RWPE2 (cell line): ENCODE results near the gene TAF11L2.
A peak's percentile ranks its signal among the peaks of the same experiment; 100 is the strongest.
"Not testable (repeated sequence)": the region's sequence is repeated elsewhere in the genome, so short reads cannot be mapped to it uniquely, and the experiment has no call there.

Source experiments
- ATAC-seq: fragments of 200-7000 bp; cut with Tn5 transposase; 3 replicates; pipeline ENCODE4 v1.9.1; 2021; ENCODE audit warnings: low read depth
- DNase-seq: peaks from one replicate; pipeline ENCODE4 v3.0.0-alpha.2; 2020; ENCODE audit warnings: low spot score
- H3K27ac ChIP-seq: fragments of 450-650 bp; 2 replicates; pipeline ENCODE4 v1.5.1; 2017; ENCODE audit warnings: mild to moderate bottlenecking; ENCODE audit not compliant: poor library complexity, severe bottlenecking
- H3K27me3 ChIP-seq: fragments of 250-450 bp; sonication (Bioruptor Pico); 2 replicates; pipeline ENCODE4 v1.5.1; 2021; ENCODE audit warnings: mild to moderate bottlenecking, moderate library complexity; ENCODE audit not compliant: insufficient read depth, poor library complexity, severe bottlenecking
- H3K36me3 ChIP-seq: fragments of 250-450 bp; sonication (Bioruptor Pico); 2 replicates; pipeline ENCODE4 v1.5.1; 2020; ENCODE audit warnings: low read depth, mild to moderate bottlenecking, moderate library complexity
- H3K4me1 ChIP-seq: fragments of 250-450 bp; sonication (Bioruptor Pico); 2 replicates; pipeline ENCODE4 v1.5.1; 2021; ENCODE audit warnings: mild to moderate bottlenecking, moderate library complexity; ENCODE audit not compliant: insufficient read depth, poor library complexity, severe bottlenecking
- H3K4me3 ChIP-seq: fragments of 250-450 bp; sonication (Bioruptor Pico); 2 replicates; pipeline ENCODE4 v1.5.1; 2021; ENCODE audit warnings: mild to moderate bottlenecking, moderate library complexity; ENCODE audit not compliant: severe bottlenecking
- H3K9me3 ChIP-seq: fragments of 250-450 bp; sonication (Bioruptor Pico); 2 replicates; pipeline ENCODE4 v1.5.1; 2021; ENCODE audit warnings: mild to moderate bottlenecking, moderate library complexity; ENCODE audit not compliant: severe bottlenecking
- TF ChIP-seq, protein P1 (sequence below): fragments of 450-650 bp; IDR thresholded peaks from one replicate; pipeline ENCODE4 v1.5.1; 2017; ENCODE audit warnings: mild to moderate bottlenecking, moderate library complexity; ENCODE audit not compliant: poor library complexity, severe bottlenecking

The TAF11L2 gene

GRCh38 chr5:17497446-17497845 lies 585 bp upstream of the TAF11L2 start:
- DNase-seq = no peak
- Histone ChIP-seq H3K4me1 (no peaks in the 10 kb centered on the region), H3K27ac (no peak overlapping the region), H3K9me3 (no peaks in the 10 kb centered on the region), H3K4me3 (no peak overlapping the region), H3K27me3 (no peaks in the 10 kb centered on the region), H3K36me3 (no peaks in the 10 kb centered on the region)
- no peak for ATAC-seq
- TF ChIP-seq, protein P1, sequence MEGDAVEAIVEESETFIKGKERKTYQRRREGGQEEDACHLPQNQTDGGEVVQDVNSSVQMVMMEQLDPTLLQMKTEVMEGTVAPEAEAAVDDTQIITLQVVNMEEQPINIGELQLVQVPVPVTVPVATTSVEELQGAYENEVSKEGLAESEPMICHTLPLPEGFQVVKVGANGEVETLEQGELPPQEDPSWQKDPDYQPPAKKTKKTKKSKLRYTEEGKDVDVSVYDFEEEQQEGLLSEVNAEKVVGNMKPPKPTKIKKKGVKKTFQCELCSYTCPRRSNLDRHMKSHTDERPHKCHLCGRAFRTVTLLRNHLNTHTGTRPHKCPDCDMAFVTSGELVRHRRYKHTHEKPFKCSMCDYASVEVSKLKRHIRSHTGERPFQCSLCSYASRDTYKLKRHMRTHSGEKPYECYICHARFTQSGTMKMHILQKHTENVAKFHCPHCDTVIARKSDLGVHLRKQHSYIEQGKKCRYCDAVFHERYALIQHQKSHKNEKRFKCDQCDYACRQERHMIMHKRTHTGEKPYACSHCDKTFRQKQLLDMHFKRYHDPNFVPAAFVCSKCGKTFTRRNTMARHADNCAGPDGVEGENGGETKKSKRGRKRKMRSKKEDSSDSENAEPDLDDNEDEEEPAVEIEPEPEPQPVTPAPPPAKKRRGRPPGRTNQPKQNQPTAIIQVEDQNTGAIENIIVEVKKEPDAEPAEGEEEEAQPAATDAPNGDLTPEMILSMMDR = no peak

DNA sequence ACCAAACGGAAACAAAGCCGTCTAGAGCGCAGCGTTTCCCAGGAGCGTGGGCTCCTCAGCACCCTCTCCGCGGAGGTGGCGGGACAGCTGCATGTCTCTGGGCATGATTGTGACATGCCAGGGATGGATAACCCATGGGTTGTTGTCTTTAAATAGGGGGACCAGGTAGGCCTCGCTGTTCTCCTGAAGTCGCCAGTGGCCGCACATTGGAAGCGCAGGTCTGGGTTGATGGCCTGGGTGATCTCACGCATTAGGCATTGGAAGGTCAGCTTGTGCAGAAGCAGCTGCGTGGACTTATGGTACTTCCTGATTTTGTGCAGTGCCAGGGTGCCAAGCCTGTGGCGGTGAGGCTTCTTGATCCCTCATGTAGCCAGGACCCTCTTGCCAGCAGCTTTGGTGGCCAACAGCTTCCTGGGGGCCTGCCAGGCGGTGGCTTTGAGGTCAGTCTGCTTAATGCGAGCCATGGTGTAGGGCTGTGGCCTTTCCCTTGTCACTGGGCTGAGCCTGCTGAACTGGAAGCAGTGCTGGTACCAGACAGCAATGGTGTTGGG lies 13.8 kb downstream of the TAF11L2 start:
- Histone ChIP-seq H3K27me3 (peaks cover 2% of the 10 kb centered on the region), H3K4me1 (no peaks in the 10 kb centered on the region), H3K36me3 (no peaks in the 10 kb centered on the region), H3K4me3 (no peak overlapping the region), H3K9me3 (no peaks in the 10 kb centered on the region), H3K27ac (no peak overlapping the region)
- TF ChIP-seq, protein P1 = no peak
- no peak for ATAC-seq
- no peak for DNase-seq

DNA sequence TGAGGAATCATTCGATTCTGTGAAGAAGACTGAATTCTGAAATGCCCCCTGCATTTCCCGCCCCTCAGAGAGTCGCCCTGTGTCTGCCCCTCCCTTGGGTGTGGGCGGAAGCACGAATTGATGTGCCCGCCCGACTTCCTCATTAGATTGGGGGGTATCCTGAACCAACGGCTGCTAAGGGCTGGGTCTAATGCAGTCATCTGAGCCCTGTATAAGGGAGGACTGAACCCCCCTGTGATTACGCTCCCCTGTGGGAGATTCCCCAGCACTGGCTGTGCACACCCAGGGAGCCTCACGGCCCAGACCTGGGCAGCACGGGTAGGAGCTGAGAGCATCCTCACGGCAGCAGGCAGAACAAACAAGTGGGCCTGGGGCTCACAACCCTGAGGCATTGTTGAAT lies 19.5 kb downstream of the TAF11L2 start:
- H3K4me3 ChIP-seq, H3K27me3 ChIP-seq, H3K4me1 ChIP-seq, H3K36me3 ChIP-seq, H3K9me3 ChIP-seq, H3K27ac ChIP-seq, ATAC-seq: not testable (repeated sequence)
- peak; percentile 74 for DNase-seq

DNA sequence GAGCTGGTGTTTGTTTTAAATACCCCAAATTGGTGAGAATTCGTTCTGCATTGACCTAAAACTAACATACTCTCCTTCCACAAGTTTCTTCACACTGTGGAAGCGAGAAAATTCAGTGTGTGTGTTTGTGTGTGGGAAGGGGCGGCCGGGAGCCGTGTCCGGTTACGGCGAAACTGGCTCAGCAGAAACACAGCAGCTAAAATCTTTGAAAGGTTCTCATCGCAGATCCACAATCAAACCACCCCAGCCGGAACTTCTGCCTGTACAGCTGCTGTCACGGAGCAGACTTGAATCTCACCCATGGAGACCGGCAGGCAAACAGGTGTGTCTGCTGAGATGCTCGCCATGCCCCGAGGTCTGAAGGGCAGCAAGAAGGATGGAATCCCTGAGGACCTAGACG lies 20.0 kb downstream of the TAF11L2 start, which contains the start of gene TAF11L3:
Gene TAF11L3 (plus strand): TSS at position 301 of the 400 bp plus-strand sequence.
- not testable (repeated sequence) for H3K4me1 ChIP-seq, H3K27ac ChIP-seq, H3K9me3 ChIP-seq, H3K4me3 ChIP-seq, ATAC-seq, H3K27me3 ChIP-seq, DNase-seq, H3K36me3 ChIP-seq

DNA sequence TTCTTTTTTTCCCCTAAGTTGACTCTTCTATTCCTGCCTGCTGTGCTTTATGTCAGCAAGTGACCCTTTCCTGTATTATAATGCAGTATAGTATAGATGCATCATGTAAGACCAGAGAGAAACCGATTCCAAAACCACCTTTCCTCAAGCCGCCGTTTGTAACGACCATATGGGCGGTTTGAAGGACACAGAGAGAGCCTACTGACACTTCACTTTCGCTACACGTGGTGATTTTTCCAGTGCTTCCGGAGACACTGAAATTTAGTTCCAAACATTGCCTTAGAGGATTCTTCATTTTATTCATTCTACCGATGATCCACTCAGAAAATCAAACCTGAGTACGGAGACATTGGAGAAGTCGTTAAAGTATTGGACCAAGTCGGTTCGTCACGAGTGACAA lies 21.5 kb downstream of the TAF11L2 start:
- not testable (repeated sequence) for H3K27me3 ChIP-seq, H3K4me1 ChIP-seq, H3K27ac ChIP-seq, ATAC-seq, DNase-seq, H3K4me3 ChIP-seq, H3K9me3 ChIP-seq, H3K36me3 ChIP-seq

DNA sequence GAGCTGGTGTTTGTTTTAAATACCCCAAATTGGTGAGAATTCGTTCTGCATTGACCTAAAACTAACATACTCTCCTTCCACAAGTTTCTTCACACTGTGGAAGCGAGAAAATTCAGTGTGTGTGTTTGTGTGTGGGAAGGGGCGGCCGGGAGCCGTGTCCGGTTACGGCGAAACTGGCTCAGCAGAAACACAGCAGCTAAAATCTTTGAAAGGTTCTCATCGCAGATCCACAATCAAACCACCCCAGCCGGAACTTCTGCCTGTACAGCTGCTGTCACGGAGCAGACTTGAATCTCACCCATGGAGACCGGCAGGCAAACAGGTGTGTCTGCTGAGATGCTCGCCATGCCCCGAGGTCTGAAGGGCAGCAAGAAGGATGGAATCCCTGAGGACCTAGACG lies 23.5 kb downstream of the TAF11L2 start, which contains the start of gene TAF11L4:
Gene TAF11L4 (plus strand): TSS at position 301 of the 400 bp plus-strand sequence.
- H3K4me3 ChIP-seq, H3K4me1 ChIP-seq, H3K9me3 ChIP-seq, ATAC-seq, H3K36me3 ChIP-seq, DNase-seq, H3K27ac ChIP-seq, H3K27me3 ChIP-seq: not testable (repeated sequence)

DNA sequence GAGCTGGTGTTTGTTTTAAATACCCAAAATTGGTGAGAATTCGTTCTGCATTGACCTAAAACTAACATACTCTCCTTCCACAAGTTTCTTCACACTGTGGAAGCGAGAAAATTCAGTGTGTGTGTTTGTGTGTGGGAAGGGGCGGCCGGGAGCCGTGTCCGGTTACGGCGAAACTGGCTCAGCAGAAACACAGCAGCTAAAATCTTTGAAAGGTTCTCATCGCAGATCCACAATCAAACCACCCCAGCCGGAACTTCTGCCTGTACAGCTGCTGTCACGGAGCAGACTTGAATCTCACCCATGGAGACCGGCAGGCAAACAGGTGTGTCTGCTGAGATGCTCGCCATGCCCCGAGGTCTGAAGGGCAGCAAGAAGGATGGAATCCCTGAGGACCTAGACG lies 26.9 kb downstream of the TAF11L2 start, which contains the start of gene TAF11L5:
Gene TAF11L5 (plus strand): TSS at position 301 of the 400 bp plus-strand sequence.
- H3K27me3 ChIP-seq, DNase-seq, ATAC-seq, H3K27ac ChIP-seq, H3K4me1 ChIP-seq, H3K4me3 ChIP-seq, H3K9me3 ChIP-seq, H3K36me3 ChIP-seq: not testable (repeated sequence)

- not testable (repeated sequence) for H3K9me3 ChIP-seq, H3K27ac ChIP-seq, H3K4me1 ChIP-seq, H3K4me3 ChIP-seq, ATAC-seq, H3K36me3 ChIP-seq, H3K27me3 ChIP-seq
- peak; percentile 88 for DNase-seq
Observed at GRCh38 chr5:17526504-17526903, 28.5 kb downstream of the TAF11L2 start.

- not testable (repeated sequence) for H3K4me3 ChIP-seq, ATAC-seq, H3K36me3 ChIP-seq, DNase-seq, H3K9me3 ChIP-seq, H3K4me1 ChIP-seq, H3K27ac ChIP-seq, H3K27me3 ChIP-seq
Observed at GRCh38 chr5:17528369-17528768, 30.3 kb downstream of the TAF11L2 start, which contains the start of gene TAF11L6. Gene TAF11L6 (plus strand): TSS chr5:17528669.
